GM18502 (cell line): ENCODE results near the gene RPL18.

Experiments used
- ATAC-seq: cut with Tn5 transposase; IDR thresholded peaks from one replicate; pipeline ENCODE4 v1.9.1; 2021; ENCODE audit warnings: mild to moderate bottlenecking; ENCODE audit not compliant: unreplicated experiment, poor library complexity

Gene RPL18

GRCh38 chr19:48615231-48616040 lies 3.5 kb downstream of the RPL18 start:
- no peak for ATAC-seq

GRCh38 chr19:48614436-48615230 lies 4.3 kb downstream of the RPL18 start, which contains the start of gene FAM83E:
TSS of gene FAM83E (minus strand) at chr19:48615076. CDS start at chr19:48613372, 1,704 bp downstream.
- no peak for ATAC-seq

- no peak for ATAC-seq
Measured at GRCh38 chr19:48613852-48614435, 5.0 kb downstream of the RPL18 start.

GRCh38 chr19:48613024-48613851 lies 5.7 kb downstream of the RPL18 start:
- ATAC-seq: no peak

- no peak for ATAC-seq
Measured at GRCh38 chr19:48611872-48612271, 7.1 kb downstream of the RPL18 start.

GRCh38 chr19:48609571-48610108 lies 9.3 kb downstream of the RPL18 start:
- ATAC-seq: no peak

- ATAC-seq: no peak
Measured at GRCh38 chr19:48608798-48609263, 10.1 kb downstream of the RPL18 start.

- ATAC-seq: no peak
Measured at GRCh38 chr19:48607359-48607755, 11.6 kb downstream of the RPL18 start.

- no peak for ATAC-seq
Measured at GRCh38 chr19:48606463-48607358, 12.3 kb downstream of the RPL18 start, which contains the start of gene SPACA4. TSS of gene SPACA4 (plus strand) at chr19:48606742. CDS start at chr19:48606979, 237 bp downstream.

GRCh38 chr19:48603850-48604249 lies 15.1 kb downstream of the RPL18 start:
- no peak for ATAC-seq

- no peak for ATAC-seq
Measured at GRCh38 chr19:48603449-48603848, 15.5 kb downstream of the RPL18 start.

GRCh38 chr19:48603001-48603400 lies 16.0 kb downstream of the RPL18 start:
- no peak for ATAC-seq

GRCh38 chr19:48600679-48601417 lies 18.1 kb downstream of the RPL18 start:
- no peak for ATAC-seq

GRCh38 chr19:48598996-48599700 lies 19.8 kb downstream of the RPL18 start:
- no peak for ATAC-seq

GRCh38 chr19:48596679-48597465 lies 22.1 kb downstream of the RPL18 start:
- no peak for ATAC-seq

- no peak for ATAC-seq
Measured at GRCh38 chr19:48596237-48596636, 22.7 kb downstream of the RPL18 start.

GRCh38 chr19:48595833-48596232 lies 23.1 kb downstream of the RPL18 start:
- no peak for ATAC-seq
